Testis (tissue), 5 donors: ENCODE results near the gene INSYN2A. TPM values are rescaled to one million over a fixed set of nuclear protein-coding genes. Genes with fewer than 3 reads are reported as not detected.

Experiments
- DNase-seq: peaks from one replicate; pipeline ENCODE4 v3.0.0-alpha.2; 2019
- H3K27ac ChIP-seq, 2 donors: fragments of 200-600 bp; sonication (generic); one replicate each; pipeline ENCODE4 v1.5.1; 2019
- H3K27me3 ChIP-seq: fragments of 200-600 bp; sonication (generic); one replicate; pipeline ENCODE4 v1.5.1; 2019
- H3K36me3 ChIP-seq: fragments of 200-600 bp; sonication (generic); one replicate; pipeline ENCODE4 v1.5.1; 2017; ENCODE audit warnings: low read depth; ENCODE audit errors: missing control alignments
- H3K4me1 ChIP-seq: fragments of 200-600 bp; sonication (generic); one replicate; pipeline ENCODE4 v1.5.1; 2019
- H3K4me3 ChIP-seq, 2 donors: fragments of 200-600 bp; sonication (generic); one replicate each; pipeline ENCODE4 v1.5.1; 2017 to 2019
- H3K9me3 ChIP-seq: fragments of 200-600 bp; sonication (generic); one replicate; pipeline ENCODE4 v1.5.1; 2017
- CTCF ChIP-seq, 3 experiments: fragments of 450-650 bp in 2 of 3; fragments of 200-600 bp in 1 of 3; sonication (generic) in 1 of 3; IDR thresholded peaks; one replicate each; pipeline ENCODE4 v1.5.1; 2016 to 2019; ENCODE audit warnings: antibody characterized with exemption in 3 of 3, mild to moderate bottlenecking in 2 of 3, moderate library complexity in 1 of 3
- POLR2A ChIP-seq: fragments of 450-650 bp; IDR thresholded peaks from one replicate; pipeline ENCODE4 v1.6.1; 2017; ENCODE audit warnings: antibody characterized with exemption, mild to moderate bottlenecking, moderate library complexity
- WGBS, 2 donors: methylation state at CpG; one replicate each; pipeline ENCODE4 v1.1.5; 2018; 5-methylcytosine and 5-hydroxymethylcytosine counted together
- intact Hi-C: fragments of 100-400 bp; cut with DNase I; formaldehyde crosslinking; loops from one replicate; pipeline ENCODE4 v1.15.1; 2023; ENCODE audit warnings: low total_unique reads
- long read RNA-seq, 2 donors: transcript quantifications; one replicate each; lab custom pipeline, GENCODE V29; 2026
- polyA plus RNA-seq: library from polyadenylated mRNA; stranded (reverse); fragments of 350-450 nt; fragmentation: Illumina TruSeq; extraction: RNeasy Lipid Tissue Mini Kit (QIAGEN cat#74804); gene quantifications from one replicate; pipeline ENCODE4 v1.2.3, GENCODE V29; 2014; ENCODE audit warnings: low read depth, low replicate concordance; ENCODE audit not compliant: insufficient read depth
- total RNA-seq, 2 donors: library from RNA; depleted of rRNA; stranded (reverse); fragments of >200 nt; gene quantifications; one replicate each; pipeline ENCODE4 v1.2.3, GENCODE V29; 2016

INSYN2A gene
- total RNA-seq (1 to 10 TPM; 2.0 to 2.4 TPM), polyA plus RNA-seq (1.4 TPM)
- long read RNA-seq, donor 1, result 0 reads
- long read RNA-seq, donor 2, result 0 reads

GRCh38 chr10:127196282-127197153 is at the start of gene INSYN2A:
Gene INSYN2A, minus strand, starts transcription at chr10:127196591. Its CDS starts 20,196 bp downstream, at chr10:127176395.
- DNase-seq, result peak; percentile 52

GRCh38 chr10:127245456-127245855 is 49.1 kb upstream of the INSYN2A start:
- DNase-seq, result no peak
- 81 to 95% methylated on average over 10 of the region's 10 CpGs for WGBS, 2 donors
- H3K36me3 ChIP-seq, result no peaks in the 10 kb centered on the region
- H3K27me3 ChIP-seq, result no peaks in the 10 kb centered on the region
- no peaks in the 10 kb centered on the region for H3K9me3 ChIP-seq
- no peak overlapping the region for H3K27ac ChIP-seq
- H3K4me1 ChIP-seq, result peaks cover 5% of the 10 kb centered on the region
- intact Hi-C loops, result no loop called here
- no peak overlapping the region for H3K4me3 ChIP-seq
- TF ChIP-seq CTCF (IDR thresholded peaks at IDR 0.05) (no peak), POLR2A (no peak)

More at GRCh38 chr10:127196282-127197153, at the start of gene INSYN2A:
- no peaks in the 10 kb centered on the region for H3K27me3 ChIP-seq
- 4 to 33% methylated on average over 4 to 74 of the region's 81 CpGs for WGBS, 2 donors
- intact Hi-C loops, result no loop called here
- peaks cover 22% of the 10 kb centered on the region for H3K4me1 ChIP-seq
- H3K9me3 ChIP-seq, result no peaks in the 10 kb centered on the region
- no peaks in the 10 kb centered on the region for H3K36me3 ChIP-seq
- peak within 1 kb of the TSS; percentile 15 to 59 for H3K27ac ChIP-seq
- TF ChIP-seq CTCF (IDR thresholded peaks at IDR 0.05), result peak in 1 of 3 experiments; percentile 9
- no peak for TF ChIP-seq POLR2A
- H3K4me3 ChIP-seq, result peak within 1 kb of the TSS; percentile 54 to 67

- H3K4me1 ChIP-seq, result peaks cover 5% of the 10 kb centered on the region
- no peak overlapping the region for H3K4me3 ChIP-seq
- H3K27me3 ChIP-seq, result no peaks in the 10 kb centered on the region
- no peaks in the 10 kb centered on the region for H3K36me3 ChIP-seq
- WGBS, 2 donors, result 44 to 48% methylated on average over 4 of the region's 4 CpGs
- H3K27ac ChIP-seq, result no peak overlapping the region
- peak; percentile 62 for DNase-seq
- intact Hi-C loops, result no loop called here
- TF ChIP-seq POLR2A (no peak), CTCF (IDR thresholded peaks at IDR 0.05) (peak in 1 of 3 experiments; percentile 20)
- no peaks in the 10 kb centered on the region for H3K9me3 ChIP-seq
These were observed 47.3 kb upstream of the INSYN2A start for GRCh38 chr10:127243490-127244272.

GRCh38 chr10:127242914-127243313 is 46.5 kb upstream of the INSYN2A start:
- intact Hi-C loops, result no loop called here
- Histone ChIP-seq H3K27ac (peak overlapping the region in 1 of 2 donors; percentile 19), H3K9me3 (no peaks in the 10 kb centered on the region), H3K36me3 (no peaks in the 10 kb centered on the region), H3K4me1 (peaks cover 5% of the 10 kb centered on the region), H3K4me3 (no peak overlapping the region), H3K27me3 (no peaks in the 10 kb centered on the region)
- no peak for DNase-seq
- TF ChIP-seq POLR2A (no peak), CTCF (IDR thresholded peaks at IDR 0.05) (no peak)
- 30 to 52% methylated on average over 3 of the region's 3 CpGs for WGBS, 2 donors
